IMR-90 (cell line): ENCODE data around the gene RNF213. TPM values are rescaled to one million over a fixed set of nuclear protein-coding genes. Genes with fewer than 3 reads are reported as not detected.

Experiments used
- ATAC-seq: fragments of 200-7000 bp; cut with Tn5 transposase; 2 replicates; pipeline ENCODE4 v1.9.1; 2020; ENCODE audit warnings: low read depth, mild to moderate bottlenecking, moderate library complexity
- BruUV-seq: library from RNA; stranded (reverse); fragments of 400-500 nt; replicated peaks from 2 replicates; lab custom pipeline; 2021; lab: Mats Ljungman, UMichigan
- CTCF ChIA-PET: fragments of 300-600 bp; formaldehyde crosslinking; extraction: SDS; loops from one replicate; lab custom pipeline; 2021; ENCODE audit warnings: antibody characterized with exemption; lab: Yijun Ruan, JAX
- POLR2A ChIA-PET: fragments of 300-600 bp; sonication (Branson Sonifier 250); formaldehyde crosslinking; loops from one replicate; lab custom pipeline; 2022; ENCODE audit warnings: antibody characterized with exemption; ENCODE audit not compliant: unreplicated experiment; lab: Charles Lee
- DNase-seq: peaks from one replicate; pipeline ENCODE4 v3.0.0; 2013
- H2AFZ ChIP-seq: replicated peaks from 2 replicates; pipeline ENCODE3; 2013; ENCODE audit warnings: low read length, mild to moderate bottlenecking; ENCODE audit not compliant: poor library complexity
- H2AK5ac ChIP-seq: 2 replicates; pipeline ENCODE4 v1.6.1; 2013; ENCODE audit warnings: low read depth, low read length, inconsistent platforms
- H2AK9ac ChIP-seq: replicated peaks from 2 replicates; pipeline ENCODE3; 2013; ENCODE audit warnings: mild to moderate bottlenecking, low read depth, low read length, moderate library complexity; ENCODE audit not compliant: poor library complexity
- H2BK120ac ChIP-seq: 2 replicates; pipeline ENCODE4 v1.6.1; 2013; ENCODE audit warnings: low read depth, low read length, inconsistent platforms
- H2BK15ac ChIP-seq: 3 replicates; pipeline ENCODE4 v1.6.1; 2013; ENCODE audit warnings: low read depth, low read length, inconsistent platforms
- H2BK20ac ChIP-seq: 2 replicates; pipeline ENCODE4 v1.6.1; 2013; ENCODE audit warnings: low read depth, mild to moderate bottlenecking, inconsistent platforms, low read length, moderate library complexity
- H2BK5ac ChIP-seq: 2 replicates; pipeline ENCODE4 v1.6.1; 2013; ENCODE audit warnings: mild to moderate bottlenecking, low read depth, low read length, inconsistent platforms; ENCODE audit not compliant: poor library complexity, severe bottlenecking
- H3K14ac ChIP-seq: replicated peaks from 2 replicates; pipeline ENCODE4 v1.6.1; 2013; ENCODE audit warnings: low read depth, low read length, inconsistent platforms
- H3K18ac ChIP-seq: 2 replicates; pipeline ENCODE4 v1.6.1; 2013; ENCODE audit warnings: low read depth, low read length, control low read depth
- H3K23ac ChIP-seq: 2 replicates; pipeline ENCODE4 v1.6.1; 2013; ENCODE audit warnings: low read depth, low read length, inconsistent platforms
- H3K27ac ChIP-seq: 2 replicates; pipeline ENCODE4 v1.5.1; 2013; ENCODE audit warnings: mild to moderate bottlenecking, control low read depth, low read length; ENCODE audit not compliant: insufficient read depth
- H3K27me3 ChIP-seq: 2 replicates; pipeline ENCODE4 v1.6.1; 2013; ENCODE audit warnings: low read length; ENCODE audit not compliant: control insufficient read depth, insufficient read depth
- H3K36me3 ChIP-seq: 2 replicates; pipeline ENCODE4 v1.6.1; 2013; ENCODE audit warnings: low read length, mixed read lengths; ENCODE audit not compliant: control insufficient read depth, insufficient read depth
- H3K4ac ChIP-seq: 2 replicates; pipeline ENCODE4 v1.6.1; 2013; ENCODE audit warnings: low read depth, low read length, inconsistent platforms
- H3K4me1 ChIP-seq: 2 replicates; pipeline ENCODE4 v1.6.1; 2013; ENCODE audit warnings: low read length, mixed read lengths; ENCODE audit not compliant: control insufficient read depth, insufficient read depth
- H3K4me2 ChIP-seq: 2 replicates; pipeline ENCODE4 v1.6.1; 2013; ENCODE audit warnings: low read depth, mild to moderate bottlenecking, control low read depth, low read length, moderate library complexity
- H3K4me3 ChIP-seq: 2 replicates; pipeline ENCODE4 v1.5.1; 2013; ENCODE audit warnings: low read depth, mild to moderate bottlenecking, control low read depth, low read length, moderate library complexity; ENCODE audit not compliant: insufficient read depth
- H3K56ac ChIP-seq: 2 replicates; pipeline ENCODE4 v1.6.1; 2013; ENCODE audit warnings: low read length, inconsistent platforms; ENCODE audit not compliant: insufficient read depth; ENCODE audit errors: extremely low read depth
- H3K79me1 ChIP-seq, 2 experiments: 2 replicates each; pipeline ENCODE4 v1.6.1; 2013; ENCODE audit warnings: low read length in 2 of 2, inconsistent platforms in 1 of 2, low read depth in 1 of 2
- H3K9ac ChIP-seq: 2 replicates; pipeline ENCODE4 v1.6.1; 2013; ENCODE audit warnings: low read depth, low read length, control low read depth
- H3K9me1 ChIP-seq: 2 replicates; pipeline ENCODE4 v1.6.1; 2013; ENCODE audit warnings: low read length, inconsistent platforms; ENCODE audit not compliant: insufficient read depth
- H3K9me3 ChIP-seq: 2 replicates; pipeline ENCODE4 v1.6.1; 2013; ENCODE audit warnings: low read length; ENCODE audit not compliant: control insufficient read depth, insufficient read depth
- H4K20me1 ChIP-seq: 2 replicates; pipeline ENCODE4 v1.6.1; 2013; ENCODE audit warnings: low read length, inconsistent platforms; ENCODE audit not compliant: insufficient read depth
- H4K5ac ChIP-seq: 2 replicates; pipeline ENCODE4 v1.6.1; 2013; ENCODE audit warnings: mild to moderate bottlenecking, low read depth, low read length, control low read depth
- H4K8ac ChIP-seq, 2 experiments: 2 replicates each; pipeline ENCODE4 v1.6.1; 2013; ENCODE audit warnings: low read depth in 2 of 2, low read length in 2 of 2, control low read depth in 1 of 2, inconsistent platforms in 1 of 2
- H4K91ac ChIP-seq: 2 replicates; pipeline ENCODE4 v1.6.1; 2013; ENCODE audit warnings: low read depth, low read length, inconsistent platforms; ENCODE audit not compliant: insufficient read depth
- CHD1 ChIP-seq: IDR thresholded peaks from 2 replicates; pipeline ENCODE4 v1.6.1; 2012; ENCODE audit warnings: low read depth, low read length, improper control_type of control experiment
- FOS ChIP-seq: fragments of 150-350 bp; IDR thresholded peaks from 2 replicates; pipeline ENCODE4 v1.6.1; 2016; ENCODE audit warnings: low read depth, low read length
- MAFK ChIP-seq: IDR thresholded peaks from 2 replicates; pipeline ENCODE4 v1.6.1; 2012; ENCODE audit warnings: low read depth, low read length, improper control_type of control experiment
- MXI1 ChIP-seq: IDR thresholded peaks from 2 replicates; pipeline ENCODE4 v1.6.1; 2012; ENCODE audit warnings: low read depth, mild to moderate bottlenecking, low read length, moderate library complexity, borderline replicate concordance
- NFE2L2 ChIP-seq: fragments of 150-350 bp; IDR thresholded peaks from 2 replicates; pipeline ENCODE4 v1.6.1; 2016; ENCODE audit warnings: low read depth, mild to moderate bottlenecking, low read length
- POLR2A ChIP-seq: IDR thresholded peaks from 2 replicates; pipeline ENCODE4 v1.6.1; 2012; ENCODE audit warnings: mild to moderate bottlenecking, low read depth, low read length
- RAD21 ChIP-seq: IDR thresholded peaks from 2 replicates; pipeline ENCODE4 v1.6.1; 2012; ENCODE audit warnings: low read length, improper control_type of control experiment
- SMC3 ChIP-seq: fragments of 150-350 bp; IDR thresholded peaks from 2 replicates; pipeline ENCODE4 v1.6.1; 2016; ENCODE audit warnings: low read depth, mild to moderate bottlenecking, antibody characterized with exemption, low read length, moderate library complexity
- WGBS, 2 experiments: methylation state at CpG; one replicate each; pipeline versions ENCODE4 v1.1.5 to v1.1.7; 2013; ENCODE audit warnings: missing lambda C conversion rate in 2 of 2; ENCODE audit not compliant: insufficient read length in 1 of 2; ENCODE audit errors: extremely low coverage in 2 of 2; 5-methylcytosine and 5-hydroxymethylcytosine counted together
- dilution Hi-C: fragments of 300-500 bp; cut with HindIII; formaldehyde crosslinking; loops from one replicate; pipeline ENCODE4 v1.14.3; 2018; ENCODE audit warnings: low sequenced_read_pairs; ENCODE audit not compliant: unreplicated experiment
- in situ Hi-C: fragments of 300-500 bp; cut with MboI; formaldehyde crosslinking; loops from 3 replicates; pipeline ENCODE4 v1.14.3; 2019; ENCODE audit warnings: low sequenced_read_pairs, inconsistent platforms, mixed read lengths
- intact Hi-C: fragments of 100-400 bp; cut with micrococcal nuclease; formaldehyde crosslinking; loops from 2 replicates; pipeline ENCODE4 v1.10.0; 2022
- polyA plus RNA-seq, 3 experiments: library from polyadenylated mRNA; depleted of rRNA; stranded (reverse); fragments of >200 nt; gene quantifications; 2 replicates each; pipeline ENCODE4 v1.2.3, GENCODE V29; 2012; ENCODE audit warnings: low replicate concordance in 1 of 3
- total RNA-seq: library from RNA; depleted of rRNA; stranded (reverse); fragments of >200 nt; gene quantifications from 2 replicates; pipeline ENCODE4 v1.2.3, GENCODE V29; 2012
- TF ChIP-seq, protein P1 (sequence below): fragments of 150-350 bp; IDR thresholded peaks from 2 replicates; pipeline ENCODE4 v1.6.1; 2016; ENCODE audit warnings: low read depth, mild to moderate bottlenecking, low read length, moderate library complexity, borderline replicate concordance
- TF ChIP-seq, protein P2 (sequence below): conservative IDR thresholded peaks from 2 replicates; pipeline ENCODE4 v1.5.1; 2012; ENCODE audit warnings: mild to moderate bottlenecking, low read depth, low read length, improper control_type of control experiment
- TF ChIP-seq, protein P3 (sequence below): fragments of 150-350 bp; IDR thresholded peaks from 2 replicates; pipeline ENCODE4 v1.6.1; 2017; ENCODE audit warnings: mild to moderate bottlenecking, antibody characterized with exemption, low read length, low read depth

The RNF213 gene
- total and polyA plus RNA-seq, 2 of the 4 experiments (the other 2 are of a cell fraction): 23.4 to 36.0 TPM

DNA sequence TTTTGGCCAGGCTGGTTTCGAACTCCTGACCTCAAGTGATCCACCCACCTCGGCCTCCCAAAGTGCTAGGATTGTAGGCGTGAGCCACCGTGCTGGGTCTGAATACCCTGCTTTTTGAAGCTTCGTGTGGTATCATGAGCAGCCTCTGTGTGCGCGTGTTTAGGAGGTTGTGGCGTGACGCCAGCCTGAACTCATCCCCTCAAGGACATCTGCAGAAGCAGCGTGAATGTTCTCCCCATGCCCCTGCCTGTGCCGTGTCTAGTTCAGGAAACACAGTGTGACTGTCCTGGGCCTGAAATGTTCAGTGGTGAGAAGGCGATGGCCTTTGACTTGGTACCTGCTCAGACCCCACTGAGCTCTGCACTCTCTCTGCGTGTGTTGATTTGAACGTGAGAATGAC lies 35.6 kb downstream of the RNF213 start:
- H3K9me1 ChIP-seq: no peaks in the 10 kb centered on the region
- POLR2A ChIA-PET: interaction anchor here (0.5 kb wide), 1 partner anchor 33 kb away, joined by 6 read pairs; no protein-coding TSS in a partner anchor
- H4K91ac ChIP-seq: no peak overlapping the region
- H2BK15ac ChIP-seq: no peak overlapping the region
- no peak overlapping the region for H3K18ac ChIP-seq
- ATAC-seq: no peak
- no TSS peak for BruUV-seq
- H4K8ac ChIP-seq: no peak overlapping the region
- no peak overlapping the region for H3K4me3 ChIP-seq
- H3K4me1 ChIP-seq: no peaks in the 10 kb centered on the region
- peaks cover 71% of the 10 kb centered on the region for H3K36me3 ChIP-seq
- peaks cover 7 to 11% of the 10 kb centered on the region in 2 experiments; a peak in 2 of 4 replicates for H3K79me1 ChIP-seq
- no peak overlapping the region for H3K14ac ChIP-seq
- no peak overlapping the region for H3K4me2 ChIP-seq
- no peaks in the 10 kb centered on the region; the same call in 1 of the 2 replicates for H4K20me1 ChIP-seq
- H3K23ac ChIP-seq: no peak overlapping the region
- TF ChIP-seq NFE2L2 (no peak), CHD1 (no peak), RAD21 (no peak), MXI1 (no peak), SMC3 (no peak), MAFK (no peak), POLR2A (no peak), FOS (no peak)
- TF ChIP-seq, protein P1, sequence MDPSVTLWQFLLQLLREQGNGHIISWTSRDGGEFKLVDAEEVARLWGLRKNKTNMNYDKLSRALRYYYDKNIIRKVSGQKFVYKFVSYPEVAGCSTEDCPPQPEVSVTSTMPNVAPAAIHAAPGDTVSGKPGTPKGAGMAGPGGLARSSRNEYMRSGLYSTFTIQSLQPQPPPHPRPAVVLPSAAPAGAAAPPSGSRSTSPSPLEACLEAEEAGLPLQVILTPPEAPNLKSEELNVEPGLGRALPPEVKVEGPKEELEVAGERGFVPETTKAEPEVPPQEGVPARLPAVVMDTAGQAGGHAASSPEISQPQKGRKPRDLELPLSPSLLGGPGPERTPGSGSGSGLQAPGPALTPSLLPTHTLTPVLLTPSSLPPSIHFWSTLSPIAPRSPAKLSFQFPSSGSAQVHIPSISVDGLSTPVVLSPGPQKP: no peak
- TF ChIP-seq, protein P2, sequence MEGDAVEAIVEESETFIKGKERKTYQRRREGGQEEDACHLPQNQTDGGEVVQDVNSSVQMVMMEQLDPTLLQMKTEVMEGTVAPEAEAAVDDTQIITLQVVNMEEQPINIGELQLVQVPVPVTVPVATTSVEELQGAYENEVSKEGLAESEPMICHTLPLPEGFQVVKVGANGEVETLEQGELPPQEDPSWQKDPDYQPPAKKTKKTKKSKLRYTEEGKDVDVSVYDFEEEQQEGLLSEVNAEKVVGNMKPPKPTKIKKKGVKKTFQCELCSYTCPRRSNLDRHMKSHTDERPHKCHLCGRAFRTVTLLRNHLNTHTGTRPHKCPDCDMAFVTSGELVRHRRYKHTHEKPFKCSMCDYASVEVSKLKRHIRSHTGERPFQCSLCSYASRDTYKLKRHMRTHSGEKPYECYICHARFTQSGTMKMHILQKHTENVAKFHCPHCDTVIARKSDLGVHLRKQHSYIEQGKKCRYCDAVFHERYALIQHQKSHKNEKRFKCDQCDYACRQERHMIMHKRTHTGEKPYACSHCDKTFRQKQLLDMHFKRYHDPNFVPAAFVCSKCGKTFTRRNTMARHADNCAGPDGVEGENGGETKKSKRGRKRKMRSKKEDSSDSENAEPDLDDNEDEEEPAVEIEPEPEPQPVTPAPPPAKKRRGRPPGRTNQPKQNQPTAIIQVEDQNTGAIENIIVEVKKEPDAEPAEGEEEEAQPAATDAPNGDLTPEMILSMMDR: no peak
- TF ChIP-seq, protein P3, sequence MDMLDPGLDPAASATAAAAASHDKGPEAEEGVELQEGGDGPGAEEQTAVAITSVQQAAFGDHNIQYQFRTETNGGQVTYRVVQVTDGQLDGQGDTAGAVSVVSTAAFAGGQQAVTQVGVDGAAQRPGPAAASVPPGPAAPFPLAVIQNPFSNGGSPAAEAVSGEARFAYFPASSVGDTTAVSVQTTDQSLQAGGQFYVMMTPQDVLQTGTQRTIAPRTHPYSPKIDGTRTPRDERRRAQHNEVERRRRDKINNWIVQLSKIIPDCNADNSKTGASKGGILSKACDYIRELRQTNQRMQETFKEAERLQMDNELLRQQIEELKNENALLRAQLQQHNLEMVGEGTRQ: no peak
- no peak overlapping the region for H4K5ac ChIP-seq
- in situ Hi-C loops: no loop called here
- no peak for DNase-seq
- H2BK20ac ChIP-seq: no peak overlapping the region
- peak overlapping the region; percentile 7 for H2AFZ ChIP-seq
- H3K56ac ChIP-seq: no peak overlapping the region
- dilution Hi-C loops: no loop called here
- no peaks in the 10 kb centered on the region; the same call in 1 of the 2 replicates for H3K9me3 ChIP-seq
- no peak overlapping the region for H2BK120ac ChIP-seq
- no peak overlapping the region for H3K27ac ChIP-seq
- H2BK5ac ChIP-seq: no peak overlapping the region
- H2AK9ac ChIP-seq: no peak overlapping the region
- no peak overlapping the region for H2AK5ac ChIP-seq
- intact Hi-C loops: no loop called here
- no peak overlapping the region for H3K9ac ChIP-seq
- 89% methylated on average over 6 of the region's 14 CpGs; no CpG with 5 or more reads in 1 of the 2 experiments for WGBS, 2 experiments
- no peaks in the 10 kb centered on the region for H3K27me3 ChIP-seq
- CTCF ChIA-PET: interaction anchor here (0.7 kb wide), 1 partner anchor 24 kb away, joined by 3 read pairs; no protein-coding TSS in a partner anchor
- no peak overlapping the region for H3K4ac ChIP-seq
